Muscle of back (tissue), 11 donors: ENCODE results near the gene PTPRD. TPM values are rescaled to one million over a fixed set of nuclear protein-coding genes. Genes with fewer than 3 reads are reported as not detected.
A peak's percentile ranks its signal among the peaks of the same experiment; 100 is the strongest.

Experiments
- DNase-seq, 3 donors: peaks; one replicate each; pipeline versions ENCODE4 v3.0.0 to v3.0.0-alpha.2; 2013
- polyA plus RNA-seq, 10 donors: library from polyadenylated mRNA; unstranded; fragments of 120-200 nt; gene quantifications; one replicate each; pipeline ENCODE4 v1.2.1, GENCODE V29; 2013; ENCODE audit not compliant: insufficient read length in 10 of 10

The PTPRD gene
- polyA plus RNA-seq, 10 donors = 51.8 to 95.1 (median 75.6) TPM

DNA sequence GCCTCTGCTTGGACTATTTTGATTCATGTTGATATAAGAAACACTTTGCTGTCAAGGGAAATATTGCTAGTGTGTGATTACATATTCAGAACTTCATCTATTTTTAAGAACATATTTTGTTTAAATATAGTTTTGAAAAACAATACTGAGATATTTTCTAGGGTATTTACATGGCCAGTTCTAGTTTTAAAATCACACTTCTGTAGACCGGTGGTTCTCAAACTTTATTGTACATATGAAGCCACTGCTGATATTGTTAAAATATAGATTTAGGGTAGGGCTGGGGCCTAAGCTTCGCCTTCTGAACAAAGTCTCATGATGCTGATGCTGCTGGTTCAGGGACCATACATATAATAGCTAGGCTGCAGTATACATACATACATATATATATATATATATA is 1000.0 kb downstream of the PTPRD start:
- DNase-seq = no peak

DNA sequence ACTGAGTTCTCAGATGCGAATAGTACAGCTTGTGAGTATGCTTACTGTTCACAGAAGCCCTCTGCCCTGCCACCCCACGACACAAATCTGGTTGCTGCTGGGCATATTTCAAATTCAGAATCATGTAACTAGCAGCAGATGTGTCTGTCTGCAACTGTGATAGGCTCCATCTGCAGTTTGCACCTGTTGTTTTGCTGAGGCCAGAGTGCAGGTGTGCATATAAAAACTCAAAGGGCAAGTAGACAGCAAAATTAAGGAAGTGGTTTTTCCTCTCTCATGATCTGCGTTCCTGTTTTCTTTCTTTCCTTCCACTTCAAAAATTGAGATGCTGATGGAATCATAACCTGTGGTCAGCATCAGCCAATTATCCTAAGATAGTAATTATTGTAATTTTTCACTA is 1000.5 kb downstream of the PTPRD start:
- peak in 2 of 3 donors; percentile 6 to 10 for DNase-seq

- no peak for DNase-seq
These were observed 1007.1 kb downstream of the PTPRD start for GRCh38 chr9:9605681-9606080.

- DNase-seq = no peak
These were observed 1009.5 kb downstream of the PTPRD start for GRCh38 chr9:9603345-9603744.

DNA sequence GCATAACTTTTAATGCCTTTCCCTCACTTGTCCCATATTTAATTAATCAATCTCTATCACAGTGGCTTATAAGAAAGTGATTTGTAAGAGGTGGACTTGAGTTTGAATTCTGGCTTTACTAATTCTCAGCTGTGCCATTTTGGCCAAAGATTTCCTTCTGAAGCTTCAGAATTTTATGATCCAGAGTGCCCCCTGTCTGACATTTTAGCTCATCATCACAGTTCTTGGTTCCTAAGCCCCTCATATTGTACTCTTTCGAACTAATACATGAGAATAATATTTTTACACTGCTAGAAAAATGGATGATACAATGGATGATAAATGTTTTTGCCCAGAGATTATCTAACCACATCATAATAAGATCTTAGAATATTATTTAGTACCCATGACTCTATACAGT is 1014.1 kb downstream of the PTPRD start:
- DNase-seq = no peak

GRCh38 chr9:9592104-9592503 is 1020.7 kb downstream of the PTPRD start:
- no peak for DNase-seq

DNA sequence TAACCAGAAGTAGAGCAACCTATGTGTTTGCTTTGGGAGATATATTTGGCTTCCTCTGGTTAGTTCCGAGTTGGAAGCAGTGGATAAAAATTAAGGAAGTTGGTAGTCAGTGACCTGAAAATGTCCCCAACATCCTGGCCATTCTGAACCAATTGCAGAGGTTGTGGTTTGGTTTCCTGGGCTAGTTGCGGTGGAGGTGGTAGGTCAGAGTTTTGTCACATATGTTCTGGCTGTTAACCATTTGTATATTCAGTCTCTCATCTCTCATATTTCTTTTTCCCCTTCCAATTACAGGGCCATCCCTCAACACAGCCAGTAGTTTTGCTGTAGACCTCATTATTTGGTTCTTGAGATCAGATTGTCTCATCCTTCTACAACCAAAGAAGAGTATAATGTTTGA is 1026.9 kb downstream of the PTPRD start:
- no peak for DNase-seq

GRCh38 chr9:9574080-9574479 is 1038.7 kb downstream of the PTPRD start:
- no peak for DNase-seq

GRCh38 chr9:9565700-9566099 is 1047.1 kb downstream of the PTPRD start:
- DNase-seq = no peak

DNA sequence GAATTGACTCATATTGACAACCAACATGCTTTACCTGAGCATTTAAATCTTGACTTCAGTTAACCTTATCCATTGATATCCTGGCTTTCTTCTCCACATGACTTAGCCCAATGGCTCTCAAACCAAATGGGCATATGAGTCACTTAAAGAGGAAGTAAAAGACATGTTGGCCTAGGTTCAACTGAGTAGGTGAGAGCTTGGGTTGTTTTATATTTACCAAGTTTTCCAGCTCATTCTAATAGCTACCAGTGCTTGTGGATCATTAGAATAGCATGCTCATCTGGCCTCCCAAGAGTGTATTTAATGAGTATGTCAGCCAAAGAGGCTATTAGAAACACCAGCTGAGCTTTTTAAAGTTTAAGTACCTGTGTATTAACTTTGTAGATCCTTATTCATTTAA is 1049.0 kb downstream of the PTPRD start:
- DNase-seq = no peak

DNA sequence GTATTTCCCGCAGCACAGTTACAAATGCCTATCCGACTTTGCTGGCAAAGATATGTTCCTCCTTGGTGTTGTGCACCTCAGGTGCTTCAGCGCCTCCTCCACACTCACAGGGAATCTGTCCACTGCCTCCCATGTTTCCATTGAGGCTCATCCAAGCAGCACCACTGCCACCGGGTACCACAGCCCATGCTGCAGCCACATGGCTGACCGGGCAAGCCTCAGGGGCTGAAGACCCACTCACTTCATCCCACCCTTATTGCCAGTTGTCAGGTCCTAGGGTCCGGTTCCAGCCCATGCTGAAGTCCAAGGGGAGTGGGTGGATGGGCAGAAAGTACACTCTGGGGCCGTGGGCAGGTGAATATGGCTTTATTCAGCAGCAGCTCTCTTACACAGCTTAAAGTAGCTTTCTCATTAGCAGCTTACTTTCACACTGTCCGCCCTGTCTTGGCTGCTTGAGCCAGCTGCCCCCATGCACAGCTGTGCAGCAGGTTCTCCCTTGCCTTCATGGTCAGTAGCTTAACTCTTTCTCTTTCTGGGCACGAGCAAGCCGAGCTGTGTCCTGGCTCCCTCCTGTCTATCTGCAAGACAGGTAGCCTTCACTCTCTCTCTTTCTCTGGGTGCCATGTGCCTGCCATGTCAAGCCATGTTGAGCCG is 1052.3 kb downstream of the PTPRD start:
- DNase-seq = no peak

- DNase-seq = no peak
These were observed 1053.9 kb downstream of the PTPRD start for GRCh38 chr9:9558907-9559306.

- DNase-seq = no peak
These were observed 1054.9 kb downstream of the PTPRD start for GRCh38 chr9:9557804-9558334.

DNA sequence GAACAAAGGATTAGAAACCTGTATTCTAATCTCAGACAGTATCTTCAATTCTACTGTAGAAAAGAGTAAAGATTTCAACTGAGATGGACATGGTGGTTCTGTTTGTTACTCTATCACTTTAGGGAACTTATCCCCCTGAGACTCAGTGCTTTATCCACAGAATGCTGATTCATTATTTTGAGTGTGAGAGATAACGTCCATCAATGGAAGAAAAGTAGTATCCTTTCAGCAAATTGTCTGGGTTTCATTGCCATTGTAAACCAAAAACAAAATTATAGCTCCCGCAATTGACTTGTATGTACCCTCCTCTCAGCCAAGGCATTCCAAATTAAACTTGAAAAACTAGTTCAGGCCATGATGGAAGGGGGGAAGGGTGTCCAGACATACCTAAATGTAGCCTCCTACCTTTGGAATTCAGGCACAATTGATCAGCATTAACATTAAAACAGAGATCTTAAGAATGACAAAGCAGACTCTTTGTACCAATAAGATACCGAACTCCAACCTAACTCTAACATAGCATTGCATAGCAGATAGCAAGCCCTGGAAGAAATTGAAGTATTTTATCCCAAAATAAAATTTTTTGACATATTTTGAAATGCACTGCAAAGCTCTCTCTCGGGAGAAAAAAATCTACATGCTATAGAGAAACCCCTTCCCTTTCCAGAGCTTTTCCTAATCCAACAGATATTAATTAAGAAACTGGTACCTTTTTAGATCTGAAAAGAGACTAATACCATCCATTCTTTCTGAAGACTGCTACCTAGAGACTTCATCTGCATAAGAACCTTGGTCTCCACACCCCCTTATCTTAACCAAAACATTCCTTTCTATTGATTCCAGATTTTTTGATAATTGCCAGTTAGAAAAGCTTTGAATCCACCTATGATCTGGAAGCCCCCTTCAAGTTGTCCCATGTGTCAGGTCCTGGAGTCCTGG is 1055.7 kb downstream of the PTPRD start:
- no peak for DNase-seq

GRCh38 chr9:9552665-9553064 is 1060.1 kb downstream of the PTPRD start:
- no peak for DNase-seq

DNA sequence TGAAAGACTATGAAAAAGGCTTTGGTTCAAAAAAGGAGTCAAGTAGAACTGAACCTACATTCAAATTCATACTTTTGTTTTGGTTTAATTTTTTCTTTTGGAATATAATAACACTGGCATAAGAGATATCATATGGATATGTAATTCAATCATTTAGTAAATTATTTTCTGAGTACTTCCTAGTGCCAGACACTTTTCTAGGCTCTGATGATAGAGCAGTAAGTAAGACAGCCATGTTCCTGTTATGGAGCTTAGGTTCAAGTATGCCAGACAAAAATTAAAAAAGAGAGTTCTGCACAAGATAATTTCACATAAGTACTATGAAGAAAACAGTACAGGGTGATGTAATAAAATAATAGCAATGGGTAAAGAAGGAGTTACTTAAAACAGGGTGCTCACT is 1074.0 kb downstream of the PTPRD start:
- no peak for DNase-seq

- DNase-seq = no peak
These were observed 1074.4 kb downstream of the PTPRD start for GRCh38 chr9:9538356-9538755.

GRCh38 chr9:9536523-9536922 is 1076.3 kb downstream of the PTPRD start:
- no peak for DNase-seq

DNA sequence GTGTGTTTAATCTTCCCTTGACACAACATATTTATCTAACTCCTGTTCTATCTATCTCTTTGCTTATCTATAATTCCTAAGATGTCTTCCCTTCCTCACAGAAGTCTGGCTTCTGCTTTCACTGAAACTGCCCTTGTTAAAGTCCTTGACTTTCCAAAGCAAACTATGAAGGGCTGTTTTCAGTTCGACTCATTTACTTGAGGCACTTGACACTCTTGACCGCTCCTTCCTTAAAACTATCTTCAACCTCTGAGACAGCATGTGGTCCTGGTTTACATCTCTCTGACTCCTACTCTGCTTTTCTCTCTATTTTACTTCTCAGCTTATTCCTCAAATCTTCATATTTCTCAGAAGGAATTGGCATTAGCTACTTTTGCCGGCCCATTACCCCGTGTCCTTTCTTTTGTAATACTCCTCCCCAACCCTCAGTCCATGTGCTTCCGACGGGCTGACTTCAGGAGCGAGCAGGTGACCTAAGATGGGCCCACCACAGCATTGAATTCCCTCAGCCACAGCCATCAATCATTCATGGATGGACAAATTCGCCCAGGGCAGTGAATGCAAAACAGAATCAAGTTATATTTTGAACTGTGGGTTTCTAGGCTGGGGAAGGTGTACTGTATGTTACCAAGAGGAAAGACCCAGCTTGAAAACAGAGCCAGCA is 1089.2 kb downstream of the PTPRD start:
- DNase-seq = no peak

DNA sequence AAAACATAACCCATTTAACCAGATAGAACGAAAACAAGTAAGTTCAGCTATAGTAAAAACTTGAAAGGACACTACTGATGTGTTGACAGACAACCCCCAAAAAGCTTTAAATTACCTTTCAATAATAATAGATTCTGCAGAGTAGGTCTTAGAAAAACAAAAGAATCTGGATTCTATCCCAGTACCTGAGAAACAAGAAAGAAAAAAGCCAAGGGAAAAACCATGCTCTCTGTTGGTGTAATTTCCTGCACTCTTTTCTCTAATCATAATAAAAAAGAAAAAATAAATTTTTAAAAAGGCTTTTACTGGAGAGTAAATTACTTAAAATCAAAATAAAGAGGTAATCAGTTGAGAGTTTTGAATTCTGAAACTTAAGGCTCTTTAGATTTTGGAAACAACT is 1090.4 kb downstream of the PTPRD start:
- no peak for DNase-seq

DNA sequence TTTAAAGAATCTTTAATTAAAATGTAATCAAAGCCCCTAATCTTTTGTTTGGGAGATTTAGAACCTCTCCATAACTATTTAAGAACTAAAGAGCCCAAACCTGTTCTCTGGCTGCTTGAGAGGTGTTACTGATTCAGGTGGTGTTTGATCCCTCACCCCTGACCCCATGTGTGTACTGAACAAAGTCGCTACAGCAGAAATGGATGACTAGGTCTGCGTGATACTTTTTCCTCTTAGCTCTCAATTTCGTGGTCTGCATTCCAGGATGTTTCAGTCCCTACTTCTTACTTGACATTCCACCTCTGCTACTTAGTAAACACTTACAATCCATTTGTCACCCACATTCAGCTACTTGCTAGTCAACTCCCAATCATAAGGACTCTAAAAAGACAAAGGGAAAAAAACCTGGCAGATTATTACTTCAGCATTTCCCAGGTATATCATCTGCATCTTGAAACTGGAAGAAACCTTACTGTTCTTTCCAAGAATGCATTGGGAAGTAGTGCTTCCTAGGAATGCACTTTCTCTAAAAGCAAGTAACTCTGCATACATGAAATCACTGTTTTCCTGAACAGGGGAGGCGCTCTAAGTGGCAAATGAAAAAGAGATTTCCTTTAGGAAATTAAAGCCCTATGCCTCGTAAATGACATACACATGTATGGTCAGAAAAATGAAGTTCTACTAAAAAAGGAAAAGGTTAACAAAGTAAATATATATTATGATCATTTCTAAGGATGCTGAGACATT is 1091.6 kb downstream of the PTPRD start:
- no peak for DNase-seq

DNA sequence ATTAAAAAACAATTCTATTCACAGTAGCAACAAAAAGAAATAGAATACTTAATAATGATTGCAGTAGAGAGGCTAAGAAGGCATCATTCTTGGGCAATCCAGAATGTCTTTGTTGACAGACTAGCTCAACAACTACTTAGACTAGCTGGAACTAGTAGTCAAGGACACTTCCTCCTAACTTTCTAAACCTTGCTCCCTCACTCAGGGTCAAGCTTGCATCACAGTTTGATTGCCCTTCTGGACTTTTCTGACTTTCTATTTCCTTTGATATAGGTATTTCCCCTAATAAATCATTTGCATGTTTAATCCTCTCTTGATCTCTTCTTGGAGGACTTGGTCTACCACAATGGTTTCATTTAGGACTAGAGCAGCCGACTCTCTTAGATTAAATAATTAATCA is 1107.9 kb downstream of the PTPRD start:
- DNase-seq = no peak
